ENCODE measurements around the gene COL1A1. TPM values are rescaled to one million over a fixed set of nuclear protein-coding genes. Genes with fewer than 3 reads are reported as not detected.

The COL1A1 gene
- total and polyA plus RNA-seq, 2 of the 13 experiments (the other 11 are each of a cell fraction or from before 2014, with no cell fraction given), result 0.05 TPM; not detected in 1

GRCh38 chr17:50146927-50147665 lies 54.3 kb downstream of the COL1A1 start (continued):
- TF ChIP-seq CHD2 (IDR thresholded peaks at IDR 0.05; ENCODE audit: low read depth, low read length) (0 out of 2 replicates have a peak, but pooled peaks have one; percentile 23), NFAT5 (CRISPR knock-in tag; IDR thresholded peaks at IDR 0.05) (no peak), ZNF354B (CRISPR knock-in tag; IDR thresholded peaks at IDR 0.05) (no peak), ZNF513 (CRISPR knock-in tag; conservative IDR thresholded peaks at IDR 0.05) (no peak), SNAPC5 (CRISPR knock-in tag; IDR thresholded peaks at IDR 0.05; ENCODE audit: borderline replicate concordance) (no peak), ZNF570 (CRISPR knock-in tag; IDR thresholded peaks at IDR 0.05; ENCODE audit: borderline replicate concordance) (no peak), HDAC1 (CRISPR knock-in tag; IDR thresholded peaks at IDR 0.05) (no peak), ZNF12 (CRISPR knock-in tag; IDR thresholded peaks at IDR 0.05) (no peak), ZNF616 (CRISPR knock-in tag; IDR thresholded peaks at IDR 0.05; ENCODE audit: low read depth) (no peak), FLYWCH1 (CRISPR knock-in tag; IDR thresholded peaks at IDR 0.05) (no peak), ZNF350 (CRISPR knock-in tag; IDR thresholded peaks at IDR 0.05; ENCODE audit: borderline replicate concordance, low read depth) (no peak), PAXIP1 (CRISPR knock-in tag; conservative IDR thresholded peaks at IDR 0.05) (0 out of 2 replicates have a peak, but pooled peaks have one; percentile 34), TSC22D2 (CRISPR knock-in tag; IDR thresholded peaks at IDR 0.05; ENCODE audit: borderline replicate concordance) (no peak), ZNF614 (CRISPR knock-in tag; IDR thresholded peaks at IDR 0.05; ENCODE audit: borderline replicate concordance) (no peak), MAF1 (CRISPR knock-in tag; IDR thresholded peaks at IDR 0.05; ENCODE audit: borderline replicate concordance) (0 out of 2 replicates have a peak, but pooled peaks have one; percentile 18), MED8 (CRISPR knock-in tag; IDR thresholded peaks at IDR 0.05; ENCODE audit: insufficient replicate concordance) (no peak), NBN (conservative IDR thresholded peaks at IDR 0.05) (no peak), RARA (CRISPR knock-in tag; IDR thresholded peaks at IDR 0.05) (no peak), ZBTB38 (CRISPR knock-in tag; IDR thresholded peaks at IDR 0.05) (no peak; the same call in 1 of the 2 replicates), KLF9 (CRISPR knock-in tag; IDR thresholded peaks at IDR 0.05; ENCODE audit: low read depth) (no peak)
